Right lobe of liver (tissue), 6 donors: ENCODE measurements around the gene CCR8. TPM values are rescaled to one million over a fixed set of nuclear protein-coding genes. Genes with fewer than 3 reads are reported as not detected.
A peak's percentile ranks its signal among the peaks of the same experiment; 100 is the strongest.

Experiments used
- ATAC-seq, 4 donors: fragments of 200-7000 bp; cut with Tn5 transposase; one replicate each; pipeline ENCODE4 v1.9.1; 2020; ENCODE audit warnings: mild to moderate bottlenecking in 4 of 4, moderate library complexity in 4 of 4
- DNase-seq, 3 donors: peaks; one replicate each; pipeline ENCODE4 v3.0.0-alpha.2; 2020
- H3K27ac ChIP-seq, 3 donors: fragments of 200-600 bp; one replicate each; pipeline ENCODE4 v1.8.0; 2022
- H3K27me3 ChIP-seq, 2 donors: fragments of 200-600 bp; one replicate each; pipeline ENCODE4 v1.8.0; 2022
- H3K36me3 ChIP-seq, 4 donors: fragments of 200-600 bp; sonication (generic) in 1 of 4; one replicate each; pipeline versions ENCODE4 v1.5.1 to v1.8.0; 2017 to 2022; ENCODE audit warnings: control low read depth in 1 of 4
- H3K4me1 ChIP-seq, 4 donors: fragments of 200-600 bp; sonication (generic) in 1 of 4; one replicate each; pipeline versions ENCODE4 v1.5.1 to v1.8.0; 2017 to 2022; ENCODE audit warnings: control low read depth in 1 of 4
- H3K4me3 ChIP-seq, 3 donors: fragments of 200-600 bp; one replicate each; pipeline ENCODE4 v1.8.0; 2022
- H3K9me3 ChIP-seq, 4 donors: fragments of 200-600 bp; sonication (generic) in 1 of 4; one replicate each; pipeline versions ENCODE4 v1.5.1 to v1.8.0; 2017 to 2022; ENCODE audit warnings: control low read depth in 1 of 4
- POLR2A ChIP-seq: fragments of 450-650 bp; IDR thresholded peaks from one replicate; pipeline ENCODE4 v1.6.1; 2017; ENCODE audit warnings: antibody characterized with exemption, mild to moderate bottlenecking
- WGBS: methylation state at CpG from one replicate; pipeline ENCODE4 v1.1.6; 2018; ENCODE audit warnings: low coverage, low lambda C conversion rate; ENCODE audit not compliant: insufficient coverage; ENCODE audit errors: missing lambda C conversion rate; 5-methylcytosine and 5-hydroxymethylcytosine counted together
- intact Hi-C, 2 donors: fragments of 100-400 bp; cut with DNase I; formaldehyde crosslinking; loops; one replicate each; pipeline versions ENCODE4 v1.11.2 to v1.14.1; 2022
- total RNA-seq, 6 experiments: library from RNA; depleted of rRNA in 2 of 6; stranded (reverse); fragments of >200 nt in 2 of 6; fragmentation: NEBNext Ultra II Directional in 3 of 6; extraction: Animal tissue kit (Norgen Biotek cat#: 25700) in 3 of 6; gene quantifications; one replicate each; pipeline versions ENCODE4 v1.1.0 to v1.2.4, GENCODE V29; 2016 to 2023
- TF ChIP-seq, protein P1 (sequence below), 4 donors: fragments of 200-600 bp in 3 of 4; fragments of 450-650 bp in 1 of 4; IDR thresholded peaks; one replicate each; pipeline versions ENCODE4 v1.5.1 to v1.8.0; 2016 to 2022; ENCODE audit warnings: antibody characterized with exemption in 4 of 4, mild to moderate bottlenecking in 2 of 4
- donor health status: DM: no; HTN: yes; CAD: no.
- donor health status: DM: no; HTN: no; CAD: no.
- donor health status: DM: no; HTN: no; CAD: no.
- donor health status: DM: no; HTN: yes; CAD: no.
- donor health status: DM: no; HTN: yes; CAD: no.

CCR8 gene
- total RNA-seq, 6 experiments from 2014 or later, result not detected

DNA sequence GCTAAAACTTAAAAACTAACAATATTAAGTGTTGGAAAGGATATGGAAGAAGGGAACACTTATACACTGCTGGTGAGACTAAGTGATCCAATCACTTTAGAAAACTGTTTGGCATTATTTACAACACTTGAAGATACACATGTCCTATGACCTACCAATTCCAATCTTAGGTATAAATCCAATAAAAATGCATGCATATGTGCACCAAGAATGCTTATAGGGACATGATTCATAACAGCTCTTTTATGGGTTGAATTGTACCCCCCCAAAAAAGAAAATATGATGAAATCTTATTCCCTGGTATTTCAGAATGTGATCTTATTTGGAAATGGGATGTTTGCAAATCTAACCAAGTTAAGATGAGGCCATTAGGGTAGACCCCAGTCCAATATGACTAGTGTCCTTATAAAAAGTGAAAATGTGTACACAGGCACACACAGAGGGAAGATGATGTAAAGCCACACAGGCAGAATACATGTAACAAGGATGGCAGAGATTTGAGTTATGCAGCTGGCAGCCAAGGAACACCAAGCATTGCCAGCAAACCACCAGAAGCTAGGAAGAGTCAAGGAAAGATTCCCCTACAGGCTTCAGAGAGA lies 15.3 kb downstream of the CCR8 start:
- DNase-seq, result no peak

DNA sequence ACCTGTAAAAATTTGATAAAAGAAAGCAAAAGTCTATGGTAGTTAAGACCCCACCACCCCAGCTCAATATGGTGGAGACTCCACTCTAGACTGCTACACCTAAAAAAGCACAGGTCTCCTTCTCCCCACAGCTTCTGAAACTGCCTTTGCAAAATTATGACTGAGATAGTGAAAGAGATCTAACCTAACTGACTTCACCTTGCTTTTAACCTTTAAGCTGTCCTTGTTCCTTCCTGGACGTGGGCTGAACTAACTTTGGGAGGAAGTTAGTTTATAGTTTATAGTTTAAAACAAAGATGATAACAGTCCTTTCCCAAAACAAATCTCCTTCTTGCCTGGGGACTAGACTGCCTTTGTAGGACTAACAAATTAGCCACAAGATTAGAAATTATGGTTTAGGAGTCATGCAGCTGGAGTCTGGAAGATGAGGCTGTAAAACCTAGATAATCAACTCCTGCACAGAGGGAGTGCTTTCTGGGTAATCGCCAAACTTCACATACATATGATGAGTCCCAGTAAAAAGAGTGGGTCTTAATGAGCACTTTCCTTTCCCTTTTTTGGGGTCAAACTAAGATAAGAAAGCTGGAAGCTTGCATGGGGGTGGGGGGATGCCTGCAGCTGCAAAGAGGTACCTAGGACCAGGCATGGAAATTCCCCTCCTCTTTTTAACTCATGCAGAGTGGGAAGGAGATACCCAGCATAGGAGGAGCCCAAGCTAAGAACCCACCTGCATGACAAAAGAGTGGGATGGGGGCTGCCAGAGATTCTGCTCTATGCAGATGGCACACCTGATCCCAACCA lies 17.5 kb downstream of the CCR8 start:
- H3K9me3 ChIP-seq, result no peaks in the 10 kb centered on the region
- H3K4me1 ChIP-seq, result peaks cover 0 to 15% (median 3%) of the 10 kb centered on the region in 4 donors
- WGBS, result 59% methylated on average over 2 of the region's 2 CpGs
- H3K36me3 ChIP-seq, result no peaks in the 10 kb centered on the region
- no peak overlapping the region for H3K27ac ChIP-seq
- intact Hi-C loops, result no loop called here
- no peaks in the 10 kb centered on the region for H3K27me3 ChIP-seq
- ATAC-seq (no peak), DNase-seq (no peak)
- H3K4me3 ChIP-seq, result no peak overlapping the region
- TF ChIP-seq, protein P1, sequence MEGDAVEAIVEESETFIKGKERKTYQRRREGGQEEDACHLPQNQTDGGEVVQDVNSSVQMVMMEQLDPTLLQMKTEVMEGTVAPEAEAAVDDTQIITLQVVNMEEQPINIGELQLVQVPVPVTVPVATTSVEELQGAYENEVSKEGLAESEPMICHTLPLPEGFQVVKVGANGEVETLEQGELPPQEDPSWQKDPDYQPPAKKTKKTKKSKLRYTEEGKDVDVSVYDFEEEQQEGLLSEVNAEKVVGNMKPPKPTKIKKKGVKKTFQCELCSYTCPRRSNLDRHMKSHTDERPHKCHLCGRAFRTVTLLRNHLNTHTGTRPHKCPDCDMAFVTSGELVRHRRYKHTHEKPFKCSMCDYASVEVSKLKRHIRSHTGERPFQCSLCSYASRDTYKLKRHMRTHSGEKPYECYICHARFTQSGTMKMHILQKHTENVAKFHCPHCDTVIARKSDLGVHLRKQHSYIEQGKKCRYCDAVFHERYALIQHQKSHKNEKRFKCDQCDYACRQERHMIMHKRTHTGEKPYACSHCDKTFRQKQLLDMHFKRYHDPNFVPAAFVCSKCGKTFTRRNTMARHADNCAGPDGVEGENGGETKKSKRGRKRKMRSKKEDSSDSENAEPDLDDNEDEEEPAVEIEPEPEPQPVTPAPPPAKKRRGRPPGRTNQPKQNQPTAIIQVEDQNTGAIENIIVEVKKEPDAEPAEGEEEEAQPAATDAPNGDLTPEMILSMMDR (IDR thresholded peaks at IDR 0.05), result no peak
- no peak for TF ChIP-seq POLR2A

More for the DNA sequence above, 15.3 kb downstream of the CCR8 start:
- Histone ChIP-seq H3K27me3 (no peaks in the 10 kb centered on the region), H3K36me3 (no peaks in the 10 kb centered on the region), H3K9me3 (no peaks in the 10 kb centered on the region), H3K27ac (no peak overlapping the region), H3K4me3 (no peak overlapping the region), H3K4me1 (peaks cover 0 to 15% (median 3%) of the 10 kb centered on the region in 4 donors)
- TF ChIP-seq, protein P1 (IDR thresholded peaks at IDR 0.05), result no peak
- TF ChIP-seq POLR2A, result no peak
- ATAC-seq, result no peak
- intact Hi-C loops, result no loop called here

DNA sequence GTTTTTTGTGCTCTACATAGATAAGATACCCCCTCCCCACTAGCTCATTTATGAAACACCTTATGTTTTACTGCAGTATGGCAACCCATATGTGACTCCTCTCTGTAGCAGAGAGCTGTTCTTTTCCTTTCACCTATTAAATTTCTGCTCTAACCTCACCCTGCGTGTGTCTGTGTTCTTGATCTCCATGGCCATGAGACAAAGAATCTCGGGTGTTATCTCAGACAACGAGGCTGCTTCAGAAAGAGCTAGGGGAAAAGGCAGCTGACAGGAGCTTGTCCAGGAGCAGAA lies 18.0 kb downstream of the CCR8 start:
- Histone ChIP-seq H3K27me3 (no peaks in the 10 kb centered on the region), H3K27ac (no peak overlapping the region), H3K4me3 (no peak overlapping the region), H3K36me3 (no peaks in the 10 kb centered on the region), H3K9me3 (no peaks in the 10 kb centered on the region), H3K4me1 (peaks cover 0 to 15% (median 3%) of the 10 kb centered on the region in 4 donors)
- TF ChIP-seq, protein P1 (IDR thresholded peaks at IDR 0.05), result no peak
- TF ChIP-seq POLR2A, result no peak
- no peak for ATAC-seq
- DNase-seq, result no peak
- intact Hi-C loops, result no loop called here
- 53% methylated on average over 3 of the region's 3 CpGs for whole genome bisulfite sequencing

DNA sequence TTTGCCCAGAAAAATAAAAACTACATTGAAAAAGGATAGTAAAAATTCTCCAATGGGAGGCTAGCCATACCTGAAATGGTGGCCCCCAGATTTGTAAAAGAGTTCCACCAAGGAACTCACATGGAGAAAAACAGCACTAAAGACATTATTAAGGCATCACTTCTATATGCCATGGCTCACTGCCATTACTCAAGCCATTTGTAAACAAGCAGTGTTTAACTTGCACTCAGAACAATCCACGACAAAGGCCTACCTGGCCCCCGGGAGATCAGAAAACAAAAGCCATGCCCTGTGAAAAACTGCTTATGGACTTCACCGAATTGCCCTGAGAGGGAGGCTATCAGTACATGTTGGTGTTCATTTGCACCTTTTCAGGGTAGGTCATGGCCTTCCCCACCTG lies 19.6 kb downstream of the CCR8 start:
- Histone ChIP-seq H3K27me3 (no peaks in the 10 kb centered on the region), H3K4me1 (peaks cover 0 to 15% (median 3%) of the 10 kb centered on the region in 4 donors), H3K9me3 (no peaks in the 10 kb centered on the region), H3K36me3 (no peaks in the 10 kb centered on the region), H3K27ac (no peak overlapping the region), H3K4me3 (no peak overlapping the region)
- ATAC-seq, result peak in 1 of 4 donors; percentile 58
- intact Hi-C loops, result no loop called here
- WGBS, result 27% methylated on average over 3 of the region's 3 CpGs
- no peak for TF ChIP-seq POLR2A
- TF ChIP-seq, protein P1 (IDR thresholded peaks at IDR 0.05), result no peak
- DNase-seq, result no peak
